ENCODE results near the gene CD52. TPM values are rescaled to one million over a fixed set of nuclear protein-coding genes. Genes with fewer than 3 reads are reported as not detected.
A peak's percentile ranks its signal among the peaks of the same experiment; 100 is the strongest.

Gene CD52
- total and polyA plus RNA-seq, 2 of the 4 experiments (the other 2 are of a cell fraction) = 1.6 TPM; not detected in 1

GRCh38 chr1:26297791-26298124 is 20.0 kb upstream of the CD52 start:
- Histone ChIP-seq H4K91ac (ENCODE audit: insufficient read depth, low read depth, low read length) (peak overlapping the region; percentile 45; the same call in 1 of the 2 replicates), H3K9me1 (ENCODE audit: insufficient read depth, low read length) (peaks cover 22% of the 10 kb centered on the region), H3K36me3 (ENCODE audit: control insufficient read depth, insufficient read depth, low read length) (no peaks in the 10 kb centered on the region; the same call in 1 of the 2 replicates), H3K4me1 (ENCODE audit: control insufficient read depth, insufficient read depth, low read length) (peaks cover 10% of the 10 kb centered on the region), H4K8ac (ENCODE audit: low read depth in 2 of 2, low read length in 2 of 2) (peak overlapping the region; percentile 16 to 63; a peak in 3 of 4 replicates), H3K14ac (replicated peaks; ENCODE audit: low read depth, low read length) (peak overlapping the region; percentile 82), H3K4ac (ENCODE audit: low read depth, low read length) (peak overlapping the region; percentile 76), H2AK9ac (replicated peaks; ENCODE audit: low read depth, low read length, poor library complexity) (peak overlapping the region; percentile 23), H2BK5ac (ENCODE audit: low read depth, low read length, poor library complexity, severe bottlenecking) (peak overlapping the region; percentile 17), H3K9ac (ENCODE audit: low read depth, low read length) (no peak overlapping the region), H3K79me1 (ENCODE audit: low read depth in 1 of 2, low read length in 2 of 2) (peaks cover 4 to 33% of the 10 kb centered on the region in 2 experiments; a peak in 3 of 4 replicates), H3K27me3 (ENCODE audit: control insufficient read depth, insufficient read depth, low read length) (no peaks in the 10 kb centered on the region), H4K5ac (ENCODE audit: low read depth, low read length) (peak overlapping the region; percentile 38; the same call in 1 of the 2 replicates), H3K4me3 (ENCODE audit: insufficient read depth, low read depth, low read length) (no peak overlapping the region), H2BK15ac (ENCODE audit: low read depth, low read length) (peak overlapping the region; percentile 20; the same call in 1 of the 3 replicates), H2BK120ac (ENCODE audit: low read depth, low read length) (peak overlapping the region; percentile 84), H3K23ac (ENCODE audit: low read depth, low read length) (peak overlapping the region; percentile 83; the same call in 1 of the 2 replicates), H3K18ac (ENCODE audit: low read depth, low read length) (peak overlapping the region; percentile 26; the same call in 1 of the 2 replicates), H3K9me3 (ENCODE audit: control insufficient read depth, insufficient read depth, low read length) (no peaks in the 10 kb centered on the region), H2AK5ac (ENCODE audit: low read depth, low read length) (0 out of 2 replicates have a peak overlapping the region, but pooled peaks have one; percentile 61), H2AFZ (replicated peaks; ENCODE audit: low read length, poor library complexity) (no peak overlapping the region), H4K20me1 (ENCODE audit: insufficient read depth, low read length) (no peaks in the 10 kb centered on the region), H2BK20ac (ENCODE audit: low read depth, low read length) (peak overlapping the region; percentile 66; the same call in 1 of the 2 replicates), H3K4me2 (ENCODE audit: low read depth, low read length) (no peak overlapping the region), H3K56ac (ENCODE audit: extremely low read depth, insufficient read depth, low read length) (no peak overlapping the region), H3K27ac (ENCODE audit: insufficient read depth, low read length) (no peak overlapping the region; the same call in 1 of the 2 replicates)
- in situ Hi-C loops (cut with MboI; ENCODE audit: low sequenced_read_pairs) = no loop called here
- WGBS, 2 experiments (ENCODE audit: extremely low coverage in 2 of 2, insufficient read length in 1 of 2) = 100% methylated on average over 1 of the region's 6 CpGs; no CpG with 5 or more reads in 1 of the 2 experiments
- no peak for TF ChIP-seq NFE2L2 (IDR thresholded peaks at IDR 0.05; ENCODE audit: low read depth, low read length)
- no peak for TF ChIP-seq MAZ (IDR thresholded peaks at IDR 0.05; ENCODE audit: borderline replicate concordance, low read depth, low read length)
- POLR2A ChIA-PET (ENCODE audit: unreplicated experiment) = no interaction called here
- ATAC-seq (ENCODE audit: low read depth) = no peak
- intact Hi-C loops (cut with micrococcal nuclease) = no loop called here
- dilution Hi-C loops (cut with HindIII; ENCODE audit: low sequenced_read_pairs, unreplicated experiment) = no loop called here
- no TSS peak for BruUV-seq (replicated peaks)
- CTCF ChIA-PET = no interaction called here
- no peak for DNase-seq
